ENCODE measurements around the gene RNF167. TPM values are rescaled to one million over a fixed set of nuclear protein-coding genes. Genes with fewer than 3 reads are reported as not detected.

The RNF167 gene
- total and polyA plus RNA-seq, 2 of the 13 experiments (the other 11 are each of a cell fraction or from before 2014, with no cell fraction given) = 44.1 to 45.4 TPM

DNA sequence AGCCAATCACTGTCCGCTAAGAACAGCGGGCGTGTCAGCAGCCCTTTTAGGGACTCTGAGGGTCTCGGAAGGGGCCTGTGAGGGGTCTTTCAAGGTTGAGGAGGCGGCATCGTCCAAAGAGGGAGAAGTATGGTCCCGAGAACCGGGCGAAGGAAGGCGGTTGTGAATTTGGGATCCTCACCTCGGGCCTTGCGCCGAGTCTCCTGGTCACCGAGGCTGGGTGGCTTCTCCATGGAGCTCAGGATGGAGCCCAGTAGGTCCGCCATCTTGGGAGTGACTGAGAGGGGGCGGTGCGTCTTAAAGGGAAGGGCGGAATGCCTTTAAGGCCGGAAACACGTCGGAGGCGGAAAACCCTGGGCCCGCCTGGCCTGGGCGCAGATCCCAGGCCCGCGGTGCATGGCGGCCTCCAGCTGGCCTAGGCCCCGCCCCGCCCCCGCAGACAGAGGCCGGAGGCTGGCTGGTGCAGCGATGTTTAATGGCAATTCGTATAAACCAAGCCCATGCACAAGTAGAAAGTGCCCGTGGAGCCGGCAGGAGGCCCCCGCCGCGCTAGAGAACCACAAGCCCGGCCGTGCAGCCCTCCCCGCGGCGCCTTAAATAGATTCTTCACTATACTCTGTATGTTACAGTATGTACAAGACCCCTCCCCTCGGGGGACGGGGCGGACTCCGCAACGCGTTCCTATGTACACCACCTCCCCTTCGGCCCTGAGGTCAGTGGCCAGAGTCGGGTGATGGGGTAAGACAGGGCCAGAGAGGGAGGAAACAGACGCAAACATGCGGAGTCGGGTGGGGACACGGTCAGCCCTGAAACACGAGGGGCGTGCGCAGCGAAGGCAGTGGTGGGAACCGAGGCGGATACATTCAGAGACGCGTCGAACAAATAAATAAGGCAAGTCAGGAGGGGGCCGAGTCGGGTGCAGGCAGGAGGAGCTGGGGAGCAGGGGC is 27.7 kb downstream of the RNF167 start, which contains the start of gene SPAG7 (continued):
- TF ChIP-seq, protein P1, sequence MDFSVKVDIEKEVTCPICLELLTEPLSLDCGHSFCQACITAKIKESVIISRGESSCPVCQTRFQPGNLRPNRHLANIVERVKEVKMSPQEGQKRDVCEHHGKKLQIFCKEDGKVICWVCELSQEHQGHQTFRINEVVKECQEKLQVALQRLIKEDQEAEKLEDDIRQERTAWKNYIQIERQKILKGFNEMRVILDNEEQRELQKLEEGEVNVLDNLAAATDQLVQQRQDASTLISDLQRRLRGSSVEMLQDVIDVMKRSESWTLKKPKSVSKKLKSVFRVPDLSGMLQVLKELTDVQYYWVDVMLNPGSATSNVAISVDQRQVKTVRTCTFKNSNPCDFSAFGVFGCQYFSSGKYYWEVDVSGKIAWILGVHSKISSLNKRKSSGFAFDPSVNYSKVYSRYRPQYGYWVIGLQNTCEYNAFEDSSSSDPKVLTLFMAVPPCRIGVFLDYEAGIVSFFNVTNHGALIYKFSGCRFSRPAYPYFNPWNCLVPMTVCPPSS (IDR thresholded peaks at IDR 0.05) = no peak
- TF ChIP-seq ZNF782 (CRISPR knock-in tag; IDR thresholded peaks at IDR 0.05; ENCODE audit: borderline replicate concordance) (no peak), PCBP2 (optimal IDR thresholded peaks at IDR 0.05; ENCODE audit: low read depth, low read length, poor library complexity, severe bottlenecking) (no peak), TAF15 (IDR thresholded peaks at IDR 0.05; ENCODE audit: low read depth, low read length, poor library complexity, severe bottlenecking) (no peak), PHF5A (CRISPR knock-in tag; IDR thresholded peaks at IDR 0.05; ENCODE audit: low read depth, unreplicated experiment) (no peak), SCMH1 (CRISPR knock-in tag; IDR thresholded peaks at IDR 0.05; ENCODE audit: borderline replicate concordance) (no peak), ZSCAN25 (CRISPR knock-in tag; IDR thresholded peaks at IDR 0.05) (peak; percentile 55; the same call in 1 of the 2 replicates), ZFP90 (CRISPR knock-in tag; IDR thresholded peaks at IDR 0.05; ENCODE audit: borderline replicate concordance) (no peak), FOXM1 (CRISPR knock-in tag; IDR thresholded peaks at IDR 0.05) (no peak), CEBPG (CRISPR knock-in tag; IDR thresholded peaks at IDR 0.05) (no peak), GATAD1 (CRISPR knock-in tag; IDR thresholded peaks at IDR 0.05) (peak; percentile 78), PHF20 (CRISPR knock-in tag; IDR thresholded peaks at IDR 0.05) (no peak; the same call in 1 of the 2 replicates), GZF1 (CRISPR knock-in tag; IDR thresholded peaks at IDR 0.05) (no peak; the same call in 1 of the 2 replicates), GATA4 (IDR thresholded peaks at IDR 0.05; ENCODE audit: borderline replicate concordance, low read depth) (no peak; the same call in 1 of the 2 replicates), MIXL1 (CRISPR knock-in tag; IDR thresholded peaks at IDR 0.05) (0 out of 2 replicates have a peak, but pooled peaks have one; percentile 33)
- TF ChIP-seq, protein P2, sequence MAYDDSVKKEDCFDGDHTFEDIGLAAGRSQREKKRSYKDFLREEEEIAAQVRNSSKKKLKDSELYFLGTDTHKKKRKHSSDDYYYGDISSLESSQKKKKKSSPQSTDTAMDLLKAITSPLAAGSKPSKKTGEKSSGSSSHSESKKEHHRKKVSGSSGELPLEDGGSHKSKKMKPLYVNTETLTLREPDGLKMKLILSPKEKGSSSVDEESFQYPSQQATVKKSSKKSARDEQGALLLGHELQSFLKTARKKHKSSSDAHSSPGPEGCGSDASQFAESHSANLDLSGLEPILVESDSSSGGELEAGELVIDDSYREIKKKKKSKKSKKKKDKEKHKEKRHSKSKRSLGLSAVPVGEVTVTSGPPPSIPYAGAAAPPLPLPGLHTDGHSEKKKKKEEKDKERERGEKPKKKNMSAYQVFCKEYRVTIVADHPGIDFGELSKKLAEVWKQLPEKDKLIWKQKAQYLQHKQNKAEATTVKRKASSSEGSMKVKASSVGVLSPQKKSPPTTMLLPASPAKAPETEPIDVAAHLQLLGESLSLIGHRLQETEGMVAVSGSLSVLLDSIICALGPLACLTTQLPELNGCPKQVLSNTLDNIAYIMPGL (CRISPR knock-in tag; IDR thresholded peaks at IDR 0.05; ENCODE audit: borderline replicate concordance in 1 of 2, low read depth in 1 of 2) = peak in 1 of 2 experiments; percentile 27; a peak in 2 of 4 replicates
- TF ChIP-seq, protein P3, sequence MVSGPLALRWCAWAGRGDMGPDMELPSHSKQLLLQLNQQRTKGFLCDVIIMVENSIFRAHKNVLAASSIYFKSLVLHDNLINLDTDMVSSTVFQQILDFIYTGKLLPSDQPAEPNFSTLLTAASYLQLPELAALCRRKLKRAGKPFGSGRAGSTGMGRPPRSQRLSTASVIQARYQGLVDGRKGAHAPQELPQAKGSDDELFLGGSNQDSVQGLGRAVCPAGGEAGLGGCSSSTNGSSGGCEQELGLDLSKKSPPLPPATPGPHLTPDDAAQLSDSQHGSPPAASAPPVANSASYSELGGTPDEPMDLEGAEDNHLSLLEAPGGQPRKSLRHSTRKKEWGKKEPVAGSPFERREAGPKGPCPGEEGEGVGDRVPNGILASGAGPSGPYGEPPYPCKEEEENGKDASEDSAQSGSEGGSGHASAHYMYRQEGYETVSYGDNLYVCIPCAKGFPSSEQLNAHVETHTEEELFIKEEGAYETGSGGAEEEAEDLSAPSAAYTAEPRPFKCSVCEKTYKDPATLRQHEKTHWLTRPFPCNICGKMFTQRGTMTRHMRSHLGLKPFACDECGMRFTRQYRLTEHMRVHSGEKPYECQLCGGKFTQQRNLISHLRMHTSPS (CRISPR knock-in tag; IDR thresholded peaks at IDR 0.05; ENCODE audit: low read depth) = peak; percentile 48; the same call in 1 of the 2 replicates
- TF ChIP-seq, protein P4, sequence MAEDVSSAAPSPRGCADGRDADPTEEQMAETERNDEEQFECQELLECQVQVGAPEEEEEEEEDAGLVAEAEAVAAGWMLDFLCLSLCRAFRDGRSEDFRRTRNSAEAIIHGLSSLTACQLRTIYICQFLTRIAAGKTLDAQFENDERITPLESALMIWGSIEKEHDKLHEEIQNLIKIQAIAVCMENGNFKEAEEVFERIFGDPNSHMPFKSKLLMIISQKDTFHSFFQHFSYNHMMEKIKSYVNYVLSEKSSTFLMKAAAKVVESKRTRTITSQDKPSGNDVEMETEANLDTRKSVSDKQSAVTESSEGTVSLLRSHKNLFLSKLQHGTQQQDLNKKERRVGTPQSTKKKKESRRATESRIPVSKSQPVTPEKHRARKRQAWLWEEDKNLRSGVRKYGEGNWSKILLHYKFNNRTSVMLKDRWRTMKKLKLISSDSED (CRISPR knock-in tag; IDR thresholded peaks at IDR 0.05) = peak; percentile 79; the same call in 1 of the 2 replicates
- TF ChIP-seq, protein P5, sequence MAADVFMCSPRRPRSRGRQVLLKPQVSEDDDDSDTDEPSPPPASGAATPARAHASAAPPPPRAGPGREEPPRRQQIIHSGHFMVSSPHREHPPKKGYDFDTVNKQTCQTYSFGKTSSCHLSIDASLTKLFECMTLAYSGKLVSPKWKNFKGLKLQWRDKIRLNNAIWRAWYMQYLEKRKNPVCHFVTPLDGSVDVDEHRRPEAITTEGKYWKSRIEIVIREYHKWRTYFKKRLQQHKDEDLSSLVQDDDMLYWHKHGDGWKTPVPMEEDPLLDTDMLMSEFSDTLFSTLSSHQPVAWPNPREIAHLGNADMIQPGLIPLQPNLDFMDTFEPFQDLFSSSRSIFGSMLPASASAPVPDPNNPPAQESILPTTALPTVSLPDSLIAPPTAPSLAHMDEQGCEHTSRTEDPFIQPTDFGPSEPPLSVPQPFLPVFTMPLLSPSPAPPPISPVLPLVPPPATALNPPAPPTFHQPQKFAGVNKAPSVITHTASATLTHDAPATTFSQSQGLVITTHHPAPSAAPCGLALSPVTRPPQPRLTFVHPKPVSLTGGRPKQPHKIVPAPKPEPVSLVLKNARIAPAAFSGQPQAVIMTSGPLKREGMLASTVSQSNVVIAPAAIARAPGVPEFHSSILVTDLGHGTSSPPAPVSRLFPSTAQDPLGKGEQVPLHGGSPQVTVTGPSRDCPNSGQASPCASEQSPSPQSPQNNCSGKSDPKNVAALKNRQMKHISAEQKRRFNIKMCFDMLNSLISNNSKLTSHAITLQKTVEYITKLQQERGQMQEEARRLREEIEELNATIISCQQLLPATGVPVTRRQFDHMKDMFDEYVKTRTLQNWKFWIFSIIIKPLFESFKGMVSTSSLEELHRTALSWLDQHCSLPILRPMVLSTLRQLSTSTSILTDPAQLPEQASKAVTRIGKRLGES (CRISPR knock-in tag; IDR thresholded peaks at IDR 0.05; ENCODE audit: borderline replicate concordance) = no peak

All from HepG2 (cell line).